H9 (cell line): Measurements from ENCODE around the gene LRIT1. TPM values are rescaled to one million over a fixed set of nuclear protein-coding genes. Genes with fewer than 3 reads are reported as not detected.

Source experiments
- DNase-seq: peaks from one replicate; pipeline ENCODE4 v3.0.0-alpha.2; 2017
- H2AFZ ChIP-seq: one replicate; pipeline ENCODE4 v1.6.1; 2013; ENCODE audit warnings: mild to moderate bottlenecking, low read length, control low read depth, moderate library complexity
- H2AK5ac ChIP-seq: 2 replicates; pipeline ENCODE4 v1.6.1; 2013; ENCODE audit warnings: low read length, control low read depth, mixed read lengths; ENCODE audit not compliant: insufficient read length
- H2BK120ac ChIP-seq: one replicate; pipeline ENCODE4 v1.6.1; 2013; ENCODE audit warnings: low read depth, mild to moderate bottlenecking, low read length, control low read depth, inconsistent platforms; ENCODE audit not compliant: poor library complexity, severe bottlenecking
- H2BK12ac ChIP-seq: 2 replicates; pipeline ENCODE4 v1.6.1; 2013; ENCODE audit warnings: low read length, control low read depth, mixed read lengths, low read depth; ENCODE audit not compliant: insufficient read length
- H2BK15ac ChIP-seq: 2 replicates; pipeline ENCODE4 v1.6.1; 2013; ENCODE audit warnings: low read depth, low read length, control low read depth
- H2BK20ac ChIP-seq: one replicate; pipeline ENCODE4 v1.6.1; 2013; ENCODE audit warnings: low read depth, mild to moderate bottlenecking, low read length, control low read depth, inconsistent platforms; ENCODE audit not compliant: poor library complexity, severe bottlenecking
- H2BK5ac ChIP-seq: 2 replicates; pipeline ENCODE4 v1.6.1; 2013; ENCODE audit warnings: low read length, control low read depth, mixed read lengths; ENCODE audit not compliant: insufficient read length
- H3K14ac ChIP-seq: 2 replicates; pipeline ENCODE4 v1.6.1; 2013; ENCODE audit warnings: low read length, control low read depth; ENCODE audit not compliant: insufficient read depth
- H3K18ac ChIP-seq: 2 replicates; pipeline ENCODE4 v1.6.1; 2013; ENCODE audit warnings: low read depth, mild to moderate bottlenecking, mixed read lengths, low read length, control low read depth; ENCODE audit not compliant: insufficient read length
- H3K23ac ChIP-seq: 2 replicates; pipeline ENCODE4 v1.6.1; 2013; ENCODE audit warnings: low read length, control low read depth, mixed read lengths, low read depth; ENCODE audit not compliant: insufficient read length
- H3K23me2 ChIP-seq: 2 replicates; pipeline ENCODE4 v1.6.1; 2013; ENCODE audit warnings: low read depth, mild to moderate bottlenecking, mixed read lengths, low read length, control low read depth; ENCODE audit not compliant: insufficient read length, poor library complexity, severe bottlenecking
- H3K27ac ChIP-seq: 2 replicates; pipeline ENCODE4 v1.5.1; 2013; ENCODE audit warnings: low read length, control low read depth, mixed read lengths, low read depth; ENCODE audit not compliant: insufficient read length
- H3K27me3 ChIP-seq: 2 replicates; pipeline ENCODE4 v1.6.1; 2013; ENCODE audit warnings: low read length, control low read depth, inconsistent platforms; ENCODE audit not compliant: insufficient read depth
- H3K4ac ChIP-seq: 2 replicates; pipeline ENCODE4 v1.6.1; 2013; ENCODE audit warnings: low read depth, mild to moderate bottlenecking, control low read depth, inconsistent platforms, low read length, moderate library complexity
- H3K4me1 ChIP-seq: 2 replicates; pipeline ENCODE4 v1.6.1; 2013; ENCODE audit warnings: low read length, control low read depth, inconsistent platforms; ENCODE audit not compliant: insufficient read depth
- H3K4me2 ChIP-seq: 2 replicates; pipeline ENCODE4 v1.6.1; 2013; ENCODE audit warnings: low read length, control low read depth, mixed read lengths; ENCODE audit not compliant: insufficient read length, insufficient read depth
- H3K56ac ChIP-seq: 2 replicates; pipeline ENCODE4 v1.6.1; 2013; ENCODE audit warnings: low read depth, mild to moderate bottlenecking, mixed read lengths, low read length, control low read depth; ENCODE audit not compliant: insufficient read length
- H3K79me1 ChIP-seq: 2 replicates; pipeline ENCODE4 v1.6.1; 2013; ENCODE audit warnings: low read depth, mild to moderate bottlenecking, moderate library complexity, low read length, control low read depth, inconsistent platforms; ENCODE audit not compliant: insufficient read depth, poor library complexity, severe bottlenecking
- H3K79me2 ChIP-seq: 2 replicates; pipeline ENCODE4 v1.6.1; 2013; ENCODE audit warnings: low read length, control low read depth, inconsistent platforms; ENCODE audit not compliant: insufficient read depth
- H3K9ac ChIP-seq: 2 replicates; pipeline ENCODE4 v1.6.1; 2013; ENCODE audit warnings: low read length, control low read depth, mixed read lengths; ENCODE audit not compliant: insufficient read length; ENCODE audit errors: extremely low read depth
- H3K9me3 ChIP-seq: one replicate; pipeline ENCODE4 v1.6.1; 2013; ENCODE audit warnings: low read depth, low read length, inconsistent platforms; ENCODE audit not compliant: control insufficient read depth
- H3T11ph ChIP-seq: one replicate; pipeline ENCODE4 v1.6.1; 2013; ENCODE audit warnings: mild to moderate bottlenecking, low read length, control low read depth, inconsistent platforms
- H4K20me1 ChIP-seq: one replicate; pipeline ENCODE4 v1.6.1; 2013; ENCODE audit not compliant: control insufficient read depth, insufficient read length, insufficient read depth
- H4K5ac ChIP-seq: 2 replicates; pipeline ENCODE4 v1.6.1; 2013; ENCODE audit warnings: low read depth, mild to moderate bottlenecking, mixed read lengths, low read length, control low read depth; ENCODE audit not compliant: insufficient read length
- H4K8ac ChIP-seq: replicated peaks from 2 replicates; pipeline ENCODE4 v1.6.1; 2013; ENCODE audit warnings: low read length, control low read depth, mixed read lengths, low read depth; ENCODE audit not compliant: insufficient read length
- H4K91ac ChIP-seq: 2 replicates; pipeline ENCODE4 v1.6.1; 2013; ENCODE audit warnings: low read depth, mild to moderate bottlenecking, moderate library complexity, mixed read lengths, low read length, control low read depth; ENCODE audit not compliant: insufficient read length
- H3K27ac Mint-ChIP-seq, 3 experiments: 2 replicates in 2 of 3; 3 replicates in 1 of 3; pipeline ENCODE4 v1.8.0; 2020 to 2021; ENCODE audit warnings: mixed read lengths in 3 of 3, mild to moderate bottlenecking in 1 of 3, moderate library complexity in 1 of 3
- H3K27me3 Mint-ChIP-seq: 2 replicates; pipeline ENCODE4 v1.8.0; 2021; ENCODE audit warnings: low read depth, mild to moderate bottlenecking, moderate library complexity, mixed read lengths
- H3K36me3 Mint-ChIP-seq, 3 experiments: 2 replicates in 2 of 3; 3 replicates in 1 of 3; pipeline ENCODE4 v1.8.0; 2020 to 2021; ENCODE audit warnings: low read depth in 3 of 3, mixed read lengths in 3 of 3; ENCODE audit not compliant: insufficient read depth in 1 of 3
- H3K4me1 Mint-ChIP-seq, 2 experiments: 2 replicates each; pipeline ENCODE4 v1.8.0; 2020; ENCODE audit warnings: mixed read lengths in 2 of 2
- H3K4me3 Mint-ChIP-seq, 2 experiments: 2 replicates in 1 of 2; 3 replicates in 1 of 2; pipeline ENCODE4 v1.8.0; 2020 to 2021; ENCODE audit warnings: mild to moderate bottlenecking in 2 of 2, mixed read lengths in 2 of 2, moderate library complexity in 1 of 2
- H3K9me3 Mint-ChIP-seq, 2 experiments: 2 replicates in 1 of 2; 3 replicates in 1 of 2; pipeline ENCODE4 v1.8.0; 2020; ENCODE audit warnings: mild to moderate bottlenecking in 2 of 2, mixed read lengths in 2 of 2, moderate library complexity in 1 of 2
- CTCF ChIP-seq: fragments of 200-600 bp; sonication (generic); conservative IDR thresholded peaks from 3 replicates; pipeline ENCODE4 v1.8.0; 2021; ENCODE audit warnings: antibody characterized with exemption, mild to moderate bottlenecking
- WGBS: extraction: QIAGEN DNeasy Blood & Tissue Kit; methylation state at CpG from one replicate; pipeline ENCODE4 v1.1.7; 2013; ENCODE audit warnings: missing lambda C conversion rate, low lambda C conversion rate, mixed read lengths; ENCODE audit not compliant: insufficient read length; ENCODE audit errors: extremely low coverage; 5-methylcytosine and 5-hydroxymethylcytosine counted together
- total RNA-seq: library from RNA; stranded (reverse); gene quantifications from 2 replicates; pipeline ENCODE4 v1.2.1, GENCODE V29; 2021

Gene LRIT1
- total RNA-seq, 1 experiment from 2014 or later: not detected

GRCh38 chr10:84290235-84290634 lies 48.9 kb upstream of the LRIT1 start:
- H3K4me2 ChIP-seq: no peak overlapping the region
- no peak overlapping the region for H4K5ac ChIP-seq
- H2BK15ac ChIP-seq: no peak overlapping the region
- H3K9ac ChIP-seq: no peak overlapping the region
- Mint-ChIP-seq H3K27me3 (no peaks in the 10 kb centered on the region), H3K9me3 (no peaks in the 10 kb centered on the region), H3K4me3 (no peak overlapping the region), H3K36me3 (no peaks in the 10 kb centered on the region), H3K4me1 (0 out of 4 replicates have a peak, but pooled peaks cover 0 to 2% of the 10 kb centered on the region in 2 experiments), H3K27ac (no peak overlapping the region)
- H4K91ac ChIP-seq: no peak overlapping the region
- no peak overlapping the region for H2BK5ac ChIP-seq
- H3K27ac ChIP-seq: no peak overlapping the region
- no peaks in the 10 kb centered on the region for H3K23me2 ChIP-seq
- WGBS: no CpG with 5 or more reads among the region's 3 CpGs
- TF ChIP-seq CTCF: no peak
- H2AFZ ChIP-seq: no peak overlapping the region
- H3K27me3 ChIP-seq: no peaks in the 10 kb centered on the region
- DNase-seq: no peak
- no peak overlapping the region for H3K56ac ChIP-seq
- H3K79me1 ChIP-seq: no peaks in the 10 kb centered on the region
- H4K8ac ChIP-seq: no peak overlapping the region
- H3K14ac ChIP-seq: no peak overlapping the region
- H3K9me3 ChIP-seq: no peaks in the 10 kb centered on the region
- H2BK20ac ChIP-seq: no peak overlapping the region
- no peak overlapping the region for H3T11ph ChIP-seq
- no peaks in the 10 kb centered on the region for H3K79me2 ChIP-seq
- no peaks in the 10 kb centered on the region for H3K4me1 ChIP-seq
- H3K18ac ChIP-seq: no peak overlapping the region
- no peak overlapping the region for H3K4ac ChIP-seq
- no peak overlapping the region for H3K23ac ChIP-seq
- no peak overlapping the region for H2BK120ac ChIP-seq
- no peaks in the 10 kb centered on the region for H4K20me1 ChIP-seq
- no peak overlapping the region for H2AK5ac ChIP-seq
- H2BK12ac ChIP-seq: no peak overlapping the region
